Esophagus (tissue), 2 donors: ENCODE data around the gene NR2E3. TPM values are rescaled to one million over a fixed set of nuclear protein-coding genes. Genes with fewer than 3 reads are reported as not detected.
"Not testable (repeated sequence)": the region's sequence is repeated elsewhere in the genome, so short reads cannot be mapped to it uniquely, and the experiment has no call there.

Experiments used
- H3K27ac ChIP-seq, 2 donors: one replicate each; pipeline ENCODE4 v1.5.1; 2013; ENCODE audit warnings: low read depth in 2 of 2, mild to moderate bottlenecking in 2 of 2, inconsistent platforms in 1 of 2, low read length in 1 of 2, moderate library complexity in 1 of 2
- H3K27me3 ChIP-seq, 2 donors: one replicate each; pipeline ENCODE4 v1.6.1; 2013; ENCODE audit warnings: low read length in 2 of 2, control low read depth in 1 of 2, mild to moderate bottlenecking in 1 of 2; ENCODE audit not compliant: insufficient read depth in 2 of 2, control insufficient read depth in 1 of 2
- H3K36me3 ChIP-seq, 2 donors: one replicate each; pipeline ENCODE4 v1.6.1; 2013; ENCODE audit warnings: low read length in 1 of 2; ENCODE audit not compliant: control insufficient read depth in 2 of 2, insufficient read depth in 2 of 2
- H3K4me1 ChIP-seq, 2 donors: one replicate each; pipeline ENCODE4 v1.6.1; 2013; ENCODE audit warnings: low read length in 1 of 2; ENCODE audit not compliant: control insufficient read depth in 2 of 2, insufficient read depth in 2 of 2
- H3K4me3 ChIP-seq, 2 donors: one replicate each; pipeline ENCODE4 v1.5.1; 2013; ENCODE audit warnings: low read length in 2 of 2, mild to moderate bottlenecking in 2 of 2, low read depth in 1 of 2, moderate library complexity in 1 of 2
- H3K9me3 ChIP-seq, 2 donors: one replicate each; pipeline ENCODE4 v1.6.1; 2013; ENCODE audit warnings: mild to moderate bottlenecking in 2 of 2, low read depth in 1 of 2, low read length in 1 of 2, moderate library complexity in 1 of 2; ENCODE audit not compliant: control insufficient read depth in 2 of 2, insufficient read depth in 1 of 2
- WGBS, 2 donors: extraction: QIAGEN DNeasy Blood & Tissue Kit; methylation state at CpG; one replicate each; pipeline ENCODE4 v1.1.7; 2013; 5-methylcytosine and 5-hydroxymethylcytosine counted together
- polyA plus RNA-seq, 2 donors: library from polyadenylated mRNA; stranded (reverse); fragments of 200-250 nt; gene quantifications; one replicate each; pipeline ENCODE4 v1.2.3, GENCODE V29; 2013
- donor health status: healthy with polysubstance abuse.
- donor health status: Bipolar disorder and iron deficiency.

NR2E3 gene
- polyA plus RNA-seq, 2 donors: 0.25 to 1.7 TPM

DNA sequence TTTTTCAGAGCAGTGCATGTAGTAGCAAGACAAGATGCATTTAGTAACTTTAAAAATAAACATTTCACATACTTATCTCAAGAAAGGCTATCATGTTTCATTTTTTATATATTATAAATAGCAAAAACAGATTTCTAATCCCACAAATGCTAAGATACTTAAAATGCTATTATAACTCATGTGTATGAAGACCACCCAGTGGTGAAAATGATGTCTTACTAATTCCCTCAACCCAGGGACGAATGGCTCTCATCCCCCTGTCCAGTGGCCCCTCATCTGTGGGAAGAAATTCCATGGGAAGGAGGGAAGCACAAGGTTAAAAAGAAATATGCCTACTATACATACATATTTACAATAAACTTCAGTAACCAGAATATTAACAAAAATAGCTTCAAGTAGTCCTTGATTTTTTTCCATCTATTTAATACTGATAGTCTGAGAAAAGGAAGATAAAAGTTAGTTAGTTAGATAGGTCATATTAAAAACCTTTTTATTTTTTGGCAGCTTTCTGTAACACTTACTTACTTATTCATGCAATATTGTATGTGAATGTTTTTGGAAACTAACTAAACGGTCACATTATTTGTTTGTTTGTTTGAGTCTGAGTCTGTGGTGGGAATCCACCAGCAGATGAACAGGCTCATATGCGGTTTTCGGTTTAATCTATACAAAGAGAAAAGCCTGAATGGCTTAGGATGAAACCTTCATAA lies 14.8 kb downstream of the NR2E3 start:
- no peak overlapping the region for H3K27ac ChIP-seq
- WGBS, 2 donors: 86 to 95% methylated on average over 4 of the region's 4 CpGs

DNA sequence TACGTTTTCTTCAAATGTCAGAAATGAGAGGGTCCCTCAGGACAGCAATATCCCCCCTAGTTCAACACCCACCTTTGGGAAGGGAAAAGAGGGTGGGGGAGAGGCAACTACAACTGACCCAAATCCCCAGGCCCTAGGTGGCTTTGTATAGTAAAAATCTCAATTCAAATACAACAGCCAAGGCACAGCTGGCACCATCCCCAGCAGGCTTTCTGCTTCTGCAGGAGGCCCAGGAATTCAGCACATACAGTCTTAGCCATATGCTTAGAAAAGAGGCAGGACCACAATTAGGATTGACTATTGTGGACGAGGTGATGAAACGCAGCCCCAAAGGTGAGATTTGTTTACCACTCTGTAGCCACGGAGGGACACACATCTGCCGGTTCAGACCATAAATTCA lies 15.8 kb downstream of the NR2E3 start:
- no peak overlapping the region for H3K27ac ChIP-seq
- WGBS, 2 donors: 90 to 94% methylated on average over 5 of the region's 5 CpGs

More for the DNA sequence above, 14.8 kb downstream of the NR2E3 start:
- peaks cover 0 to 3% of the 10 kb centered on the region in 2 donors for H3K9me3 ChIP-seq
- H3K27me3 ChIP-seq: no peaks in the 10 kb centered on the region
- peaks cover 11 to 15% of the 10 kb centered on the region in 2 donors for H3K36me3 ChIP-seq
- H3K4me1 ChIP-seq: no peaks in the 10 kb centered on the region
- no peak overlapping the region for H3K4me3 ChIP-seq

DNA sequence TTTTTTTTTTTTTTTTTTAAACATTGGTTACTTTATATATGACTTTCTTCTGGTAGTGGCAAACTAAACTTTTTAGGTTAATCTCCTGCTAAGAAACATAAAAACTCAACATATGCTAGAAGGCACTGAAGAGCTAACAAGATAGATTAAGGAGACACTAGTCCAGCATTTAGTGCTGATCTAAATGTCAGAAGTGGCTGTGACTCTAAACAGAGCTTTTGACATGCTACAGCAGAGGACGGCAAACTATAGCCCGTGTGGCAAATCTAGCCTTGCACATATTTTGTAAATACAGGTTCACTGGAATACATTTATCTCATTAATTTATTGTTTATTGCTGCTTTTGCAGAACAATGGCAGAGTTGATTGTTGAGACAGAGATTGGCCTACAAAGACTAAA lies 20.6 kb downstream of the NR2E3 start:
- Histone ChIP-seq H3K27me3 (no peaks in the 10 kb centered on the region), H3K9me3 (no peaks in the 10 kb centered on the region), H3K27ac (no peak overlapping the region), H3K4me1 (no peaks in the 10 kb centered on the region), H3K4me3 (no peak overlapping the region), H3K36me3 (peaks cover 11 to 12% of the 10 kb centered on the region in 2 donors)
- 86 to 90% methylated on average over 2 of the region's 2 CpGs for WGBS, 2 donors

More for the DNA sequence above, 15.8 kb downstream of the NR2E3 start:
- Histone ChIP-seq H3K4me3 (no peak overlapping the region), H3K27me3 (no peaks in the 10 kb centered on the region), H3K4me1 (no peaks in the 10 kb centered on the region), H3K9me3 (peaks cover 0 to 3% of the 10 kb centered on the region in 2 donors), H3K36me3 (peaks cover 11 to 15% of the 10 kb centered on the region in 2 donors)

DNA sequence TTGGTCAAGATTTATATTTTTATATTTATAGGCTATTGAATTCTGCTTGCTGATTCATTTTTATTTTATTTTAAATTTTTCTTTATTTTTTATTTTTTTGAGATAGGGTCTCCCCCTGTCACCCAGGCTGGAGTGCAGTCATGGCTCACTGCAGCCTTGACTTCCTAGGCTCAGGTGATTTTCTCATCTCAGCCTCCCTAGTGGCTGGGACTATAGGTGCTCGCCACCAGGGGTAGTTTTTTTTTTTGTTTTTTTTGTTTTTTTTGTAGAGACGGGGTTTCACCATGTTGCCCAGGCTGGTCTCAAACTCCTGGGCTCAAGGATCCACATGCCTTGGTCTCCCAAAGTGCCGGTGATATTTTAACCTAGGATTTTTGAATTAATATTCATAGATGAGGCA lies 31.2 kb downstream of the NR2E3 start:
- H3K27me3 ChIP-seq: no peaks in the 10 kb centered on the region
- H3K36me3 ChIP-seq: peaks cover 0 to 2% of the 10 kb centered on the region in 2 donors
- WGBS, 2 donors: 93 to 96% methylated on average over 3 of the region's 3 CpGs

DNA sequence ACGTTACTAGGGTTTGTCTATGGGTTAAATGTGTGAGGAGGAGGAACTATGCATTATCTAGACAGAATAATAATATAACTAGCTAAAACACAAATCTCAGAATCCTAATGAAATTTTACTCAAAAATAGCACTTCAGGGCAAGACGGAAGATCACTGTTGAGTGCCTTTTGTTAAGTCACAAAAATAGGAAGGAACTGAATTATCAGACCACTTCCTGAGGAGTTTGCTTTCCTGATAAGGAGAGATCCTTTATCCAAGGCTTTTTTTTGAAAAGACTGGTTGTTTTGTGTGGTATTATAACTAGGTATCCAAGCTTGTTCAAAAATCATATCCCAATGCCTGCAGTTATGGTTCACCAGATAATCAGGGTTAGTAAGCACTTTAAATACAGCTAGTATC lies 34.6 kb downstream of the NR2E3 start:
- Histone ChIP-seq H3K9me3 (no peaks in the 10 kb centered on the region), H3K4me1 (no peaks in the 10 kb centered on the region), H3K36me3 (peaks cover 4 to 6% of the 10 kb centered on the region in 2 donors), H3K27ac (no peak overlapping the region), H3K4me3 (no peak overlapping the region), H3K27me3 (no peaks in the 10 kb centered on the region)
- WGBS, 2 donors: 88 to 90% methylated on average over 2 of the region's 2 CpGs

More for the DNA sequence above, 31.2 kb downstream of the NR2E3 start:
- Histone ChIP-seq H3K4me3 (no peak overlapping the region), H3K27ac (no peak overlapping the region), H3K9me3 (no peaks in the 10 kb centered on the region), H3K4me1 (no peaks in the 10 kb centered on the region)

DNA sequence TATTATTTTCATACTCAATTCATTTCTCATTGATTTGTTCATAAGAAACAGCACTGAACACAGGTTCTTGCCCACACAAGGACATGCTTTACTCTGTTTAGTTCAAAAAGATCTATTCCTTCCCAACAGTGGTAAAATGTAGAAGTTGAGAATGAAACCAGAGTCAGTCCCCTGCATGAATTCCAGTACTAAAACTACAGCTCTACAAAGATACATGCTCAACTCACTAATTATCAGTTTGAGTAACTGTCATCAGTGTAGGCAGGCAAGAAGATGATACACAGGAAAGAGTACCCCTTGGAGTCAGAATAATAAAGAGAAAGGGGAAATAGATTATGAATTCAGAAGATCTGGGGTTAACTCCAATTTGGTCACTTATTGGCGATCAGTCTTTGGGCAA lies 43.2 kb downstream of the NR2E3 start:
- Histone ChIP-seq H3K27me3 (no peaks in the 10 kb centered on the region), H3K9me3 (no peaks in the 10 kb centered on the region), H3K4me3 (no peak overlapping the region), H3K36me3 (peaks cover 3 to 5% of the 10 kb centered on the region in 2 donors), H3K27ac (no peak overlapping the region), H3K4me1 (no peaks in the 10 kb centered on the region)
- WGBS, 2 donors: 90 to 92% methylated on average over 1 of the region's 1 CpG

DNA sequence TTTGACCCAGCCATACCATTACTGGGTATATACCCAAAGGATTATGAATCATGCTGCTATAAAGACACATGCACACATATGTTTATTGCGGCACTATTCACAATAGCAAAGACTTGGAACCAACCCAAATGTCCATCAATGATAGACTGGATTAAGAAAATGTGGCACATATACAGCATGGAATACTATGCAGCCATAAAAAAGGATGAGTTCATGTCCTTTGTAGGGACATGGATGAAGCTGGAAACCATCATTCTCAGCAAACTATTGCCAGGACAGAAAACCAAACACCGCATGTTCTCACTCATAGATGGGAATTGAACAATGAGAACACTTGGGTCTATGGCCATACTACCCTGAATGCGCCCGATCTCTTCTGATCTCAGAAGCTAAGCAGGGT lies 47.9 kb downstream of the NR2E3 start:
- not testable (repeated sequence) for H3K4me3 ChIP-seq, H3K27ac ChIP-seq, H3K4me1 ChIP-seq, H3K36me3 ChIP-seq, H3K9me3 ChIP-seq, H3K27me3 ChIP-seq
- WGBS, 2 donors: 94 to 95% methylated on average over 4 of the region's 4 CpGs
